WTC11 (cell line): ENCODE measurements around the gene BTBD17. TPM values are rescaled to one million over a fixed set of nuclear protein-coding genes. Genes with fewer than 3 reads are reported as not detected.
"Not testable (repeated sequence)": the region's sequence is repeated elsewhere in the genome, so short reads cannot be mapped to it uniquely, and the experiment has no call there.

Experiments
- ATAC-seq: fragments of 200-7000 bp; cut with Tn5 transposase; 2 replicates; pipeline ENCODE4 v1.10.0; 2021; ENCODE audit warnings: mild to moderate bottlenecking, moderate library complexity
- CTCF ChIA-PET: fragments of 300-600 bp; sonication (Branson Sonifier 250); formaldehyde crosslinking; loops from one replicate; lab custom pipeline; 2021; ENCODE audit warnings: antibody characterized with exemption; lab: Charles Lee
- POLR2A ChIA-PET: fragments of 350-600 bp; sonication (Branson Sonifier 250); formaldehyde crosslinking; loops from one replicate; lab custom pipeline; 2021; ENCODE audit warnings: antibody characterized with exemption; lab: Charles Lee
- DNase-seq: peaks from one replicate; pipeline ENCODE4 v3.0.0; 2021; ENCODE audit warnings: low spot score
- H3K27ac Mint-ChIP-seq: 2 replicates; pipeline ENCODE4 v1.8.0; 2021; ENCODE audit warnings: mixed read lengths
- H3K27me3 Mint-ChIP-seq: 2 replicates; pipeline ENCODE4 v1.8.0; 2021; ENCODE audit warnings: low read depth, mild to moderate bottlenecking, moderate library complexity, mixed read lengths
- H3K36me3 Mint-ChIP-seq: 2 replicates; pipeline ENCODE4 v1.8.0; 2021; ENCODE audit warnings: mixed read lengths
- H3K4me1 Mint-ChIP-seq: 2 replicates; pipeline ENCODE4 v1.8.0; 2022; ENCODE audit warnings: mixed read lengths
- H3K4me3 Mint-ChIP-seq: 2 replicates; pipeline ENCODE4 v1.8.0; 2021; ENCODE audit warnings: mild to moderate bottlenecking, moderate library complexity, mixed read lengths
- H3K9me3 Mint-ChIP-seq: 2 replicates; pipeline ENCODE4 v1.8.0; 2021; ENCODE audit warnings: mixed read lengths
- CBFB ChIP-seq: sonication (generic); formaldehyde crosslinking; IDR thresholded peaks from 2 replicates; pipeline ENCODE4 v1.8.1; 2022; ENCODE audit warnings: mild to moderate bottlenecking, low read depth, missing genetic modification reagents
- CREB1 ChIP-seq: sonication (generic); formaldehyde crosslinking; IDR thresholded peaks from 2 replicates; pipeline ENCODE4 v1.8.0; 2023; ENCODE audit warnings: mild to moderate bottlenecking, missing genetic modification reagents
- FOXP1 ChIP-seq: sonication (generic); formaldehyde crosslinking; IDR thresholded peaks from 2 replicates; pipeline ENCODE4 v1.8.0; 2022; ENCODE audit warnings: missing genetic modification reagents, mild to moderate bottlenecking, moderate library complexity, borderline replicate concordance
- JAZF1 ChIP-seq: fragments of 250-450 bp; sonication (Bioruptor Pico); IDR thresholded peaks from 2 replicates; pipeline ENCODE4 v1.9.0; 2021; ENCODE audit warnings: moderate library complexity, mild to moderate bottlenecking, inconsistent platforms
- RORB ChIP-seq: fragments of 250-450 bp; sonication (Bioruptor Pico); IDR thresholded peaks from 2 replicates; pipeline ENCODE4 v1.9.0; 2021; ENCODE audit warnings: mild to moderate bottlenecking
- SMAD4 ChIP-seq: sonication (generic); formaldehyde crosslinking; IDR thresholded peaks from 2 replicates; pipeline ENCODE4 v1.8.0; 2022; ENCODE audit warnings: mild to moderate bottlenecking, missing genetic modification reagents
- ZNF121 ChIP-seq: sonication (generic); formaldehyde crosslinking; IDR thresholded peaks from 2 replicates; pipeline ENCODE4 v1.8.0; 2023; ENCODE audit warnings: missing genetic modification reagents
- ZNF317 ChIP-seq: sonication (generic); formaldehyde crosslinking; IDR thresholded peaks from 2 replicates; pipeline ENCODE4 v1.8.1; 2023; ENCODE audit warnings: low read depth, mild to moderate bottlenecking, moderate library complexity, missing genetic modification reagents, borderline replicate concordance
- ZNF671 ChIP-seq: fragments of 250-450 bp; sonication (Bioruptor Pico); IDR thresholded peaks from 2 replicates; pipeline ENCODE4 v1.8.0; 2021; ENCODE audit warnings: mild to moderate bottlenecking
- total RNA-seq: library from RNA; stranded (reverse); gene quantifications from 3 replicates; pipeline ENCODE4 v1.2.3, GENCODE V29; 2021
- TF ChIP-seq, protein P1 (sequence below): fragments of 200-600 bp; IDR thresholded peaks from 2 replicates; pipeline ENCODE4 v1.8.0; 2022; ENCODE audit warnings: antibody characterized with exemption
- TF ChIP-seq, protein P2 (sequence below): fragments of 250-450 bp; sonication (Bioruptor Pico); conservative IDR thresholded peaks from 2 replicates; pipeline ENCODE4 v1.9.0; 2021; ENCODE audit warnings: mild to moderate bottlenecking
- TF ChIP-seq, protein P3 (sequence below): sonication (generic); formaldehyde crosslinking; IDR thresholded peaks from 2 replicates; pipeline ENCODE4 v1.8.0; 2022; ENCODE audit warnings: missing genetic modification reagents
- TF ChIP-seq, protein P4 (sequence below): sonication (generic); formaldehyde crosslinking; IDR thresholded peaks from 2 replicates; pipeline ENCODE4 v1.8.1; 2022; ENCODE audit warnings: missing genetic modification reagents, borderline replicate concordance
- TF ChIP-seq, protein P5 (sequence below): sonication (generic); formaldehyde crosslinking; IDR thresholded peaks from 2 replicates; pipeline ENCODE4 v1.8.0; 2023; ENCODE audit warnings: missing genetic modification reagents, mild to moderate bottlenecking, borderline replicate concordance

The BTBD17 gene
- total RNA-seq, 1 experiment from 2014 or later: 0.94 TPM

DNA sequence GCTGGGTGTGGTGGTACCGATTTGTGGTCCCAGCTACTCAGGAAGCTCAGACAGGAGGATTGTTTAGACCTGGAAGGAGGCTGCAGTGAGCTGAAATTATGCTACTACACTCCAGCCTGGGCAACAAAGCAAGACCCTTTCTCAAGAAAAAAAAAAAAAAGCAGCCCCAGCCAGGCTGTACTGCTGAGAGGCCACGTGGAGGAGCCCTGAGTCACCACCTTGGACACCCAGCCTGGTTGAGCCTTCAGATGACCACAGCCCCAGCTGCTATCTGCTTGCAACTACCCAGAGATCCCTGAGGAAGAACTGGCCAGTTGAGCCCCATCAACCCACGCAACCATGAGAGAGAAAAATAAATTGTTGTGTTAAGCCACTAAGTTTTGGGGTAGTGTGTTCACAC, 46.6 kb upstream of the BTBD17 start:
- POLR2A ChIA-PET: no interaction called here
- DNase-seq: no peak
- Mint-ChIP-seq H3K9me3 (peaks cover 7% of the 10 kb centered on the region), H3K27me3 (no peaks in the 10 kb centered on the region)
- TF ChIP-seq, protein P1, sequence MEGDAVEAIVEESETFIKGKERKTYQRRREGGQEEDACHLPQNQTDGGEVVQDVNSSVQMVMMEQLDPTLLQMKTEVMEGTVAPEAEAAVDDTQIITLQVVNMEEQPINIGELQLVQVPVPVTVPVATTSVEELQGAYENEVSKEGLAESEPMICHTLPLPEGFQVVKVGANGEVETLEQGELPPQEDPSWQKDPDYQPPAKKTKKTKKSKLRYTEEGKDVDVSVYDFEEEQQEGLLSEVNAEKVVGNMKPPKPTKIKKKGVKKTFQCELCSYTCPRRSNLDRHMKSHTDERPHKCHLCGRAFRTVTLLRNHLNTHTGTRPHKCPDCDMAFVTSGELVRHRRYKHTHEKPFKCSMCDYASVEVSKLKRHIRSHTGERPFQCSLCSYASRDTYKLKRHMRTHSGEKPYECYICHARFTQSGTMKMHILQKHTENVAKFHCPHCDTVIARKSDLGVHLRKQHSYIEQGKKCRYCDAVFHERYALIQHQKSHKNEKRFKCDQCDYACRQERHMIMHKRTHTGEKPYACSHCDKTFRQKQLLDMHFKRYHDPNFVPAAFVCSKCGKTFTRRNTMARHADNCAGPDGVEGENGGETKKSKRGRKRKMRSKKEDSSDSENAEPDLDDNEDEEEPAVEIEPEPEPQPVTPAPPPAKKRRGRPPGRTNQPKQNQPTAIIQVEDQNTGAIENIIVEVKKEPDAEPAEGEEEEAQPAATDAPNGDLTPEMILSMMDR: no peak
- 0 out of 2 replicates have a peak, but pooled peaks have one; percentile 53 for TF ChIP-seq ZNF121
- TF ChIP-seq, all 79 proteins: peak for 1
- Mint-ChIP-seq H3K27ac (no peak overlapping the region), H3K4me1 (peaks cover 16% of the 10 kb centered on the region), H3K36me3 (0 out of 2 replicates have a peak, but pooled peaks cover 5% of the 10 kb centered on the region), H3K4me3 (no peak overlapping the region)
- ATAC-seq: no peak
- CTCF ChIA-PET: interaction anchor here (1.1 to 2.9 kb wide), 3 partner anchors 29 to 39 kb away, joined by 4 to 13 read pairs (median 5); no protein-coding TSS in a partner anchor

DNA sequence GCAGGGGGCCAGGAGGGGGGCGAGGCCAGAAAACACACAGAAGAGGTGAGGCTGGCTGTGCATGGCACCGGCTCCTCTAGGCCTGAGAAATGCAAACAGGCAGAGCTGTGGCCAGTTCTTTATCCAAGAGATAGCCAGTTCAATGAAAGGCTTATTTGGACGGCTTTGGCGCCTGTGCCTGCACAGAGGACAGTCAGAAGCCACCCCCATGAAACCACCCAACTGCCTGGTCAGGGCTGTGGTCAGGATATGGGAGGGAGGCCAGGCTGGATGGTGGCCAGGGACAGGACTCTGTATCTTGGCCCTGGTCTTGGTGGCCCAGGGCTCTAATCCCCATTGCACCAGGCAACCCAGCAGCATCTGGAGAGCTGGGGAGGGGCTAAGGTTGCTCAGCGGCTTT, 45.7 kb upstream of the BTBD17 start:
- Mint-ChIP-seq H3K27ac (no peak overlapping the region), H3K9me3 (peaks cover 7% of the 10 kb centered on the region), H3K36me3 (0 out of 2 replicates have a peak, but pooled peaks cover 5% of the 10 kb centered on the region), H3K4me1 (peaks cover 16% of the 10 kb centered on the region), H3K27me3 (no peaks in the 10 kb centered on the region)
- CTCF ChIA-PET: interaction anchor here (1.1 to 2.9 kb wide), 3 partner anchors 28 to 38 kb away, joined by 4 to 13 read pairs (median 5); no protein-coding TSS in a partner anchor
- no peak for DNase-seq
- POLR2A ChIA-PET: no interaction called here
- ATAC-seq: no peak
- TF ChIP-seq, protein P2, sequence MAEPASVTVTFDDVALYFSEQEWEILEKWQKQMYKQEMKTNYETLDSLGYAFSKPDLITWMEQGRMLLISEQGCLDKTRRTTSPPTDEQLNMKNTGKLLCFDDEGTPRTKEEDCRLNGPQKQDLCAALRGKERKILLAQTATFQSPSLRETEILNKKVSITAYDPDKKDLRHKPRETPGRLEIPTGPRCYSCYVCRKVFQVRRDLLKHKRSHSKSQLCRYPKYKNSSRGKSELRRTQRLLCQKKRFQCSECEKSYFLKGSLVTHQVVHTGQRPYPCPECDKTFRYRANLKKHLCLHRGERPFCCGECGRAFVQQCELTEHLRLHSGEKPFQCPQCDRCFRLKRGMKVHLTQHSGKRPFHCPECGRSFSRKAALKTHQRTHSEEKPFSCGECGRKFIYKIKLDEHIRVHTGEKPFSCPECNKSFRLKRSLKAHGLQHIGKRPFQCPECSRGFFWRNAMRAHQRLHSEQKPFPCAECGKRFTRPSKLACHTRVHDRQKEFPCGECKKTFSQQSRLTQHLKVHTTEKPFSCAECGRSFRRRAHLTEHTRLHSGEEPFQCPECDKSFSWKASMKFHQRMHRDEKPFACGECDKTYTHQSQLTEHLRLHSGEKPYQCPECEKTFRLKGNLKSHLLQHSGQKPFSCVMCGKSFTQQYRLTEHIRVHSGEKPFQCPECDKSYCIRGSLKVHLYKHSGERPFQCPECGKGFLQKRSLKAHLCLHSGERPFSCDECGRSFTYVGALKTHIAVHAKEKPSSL (CRISPR knock-in tag): no peak
- TF ChIP-seq, protein P3, sequence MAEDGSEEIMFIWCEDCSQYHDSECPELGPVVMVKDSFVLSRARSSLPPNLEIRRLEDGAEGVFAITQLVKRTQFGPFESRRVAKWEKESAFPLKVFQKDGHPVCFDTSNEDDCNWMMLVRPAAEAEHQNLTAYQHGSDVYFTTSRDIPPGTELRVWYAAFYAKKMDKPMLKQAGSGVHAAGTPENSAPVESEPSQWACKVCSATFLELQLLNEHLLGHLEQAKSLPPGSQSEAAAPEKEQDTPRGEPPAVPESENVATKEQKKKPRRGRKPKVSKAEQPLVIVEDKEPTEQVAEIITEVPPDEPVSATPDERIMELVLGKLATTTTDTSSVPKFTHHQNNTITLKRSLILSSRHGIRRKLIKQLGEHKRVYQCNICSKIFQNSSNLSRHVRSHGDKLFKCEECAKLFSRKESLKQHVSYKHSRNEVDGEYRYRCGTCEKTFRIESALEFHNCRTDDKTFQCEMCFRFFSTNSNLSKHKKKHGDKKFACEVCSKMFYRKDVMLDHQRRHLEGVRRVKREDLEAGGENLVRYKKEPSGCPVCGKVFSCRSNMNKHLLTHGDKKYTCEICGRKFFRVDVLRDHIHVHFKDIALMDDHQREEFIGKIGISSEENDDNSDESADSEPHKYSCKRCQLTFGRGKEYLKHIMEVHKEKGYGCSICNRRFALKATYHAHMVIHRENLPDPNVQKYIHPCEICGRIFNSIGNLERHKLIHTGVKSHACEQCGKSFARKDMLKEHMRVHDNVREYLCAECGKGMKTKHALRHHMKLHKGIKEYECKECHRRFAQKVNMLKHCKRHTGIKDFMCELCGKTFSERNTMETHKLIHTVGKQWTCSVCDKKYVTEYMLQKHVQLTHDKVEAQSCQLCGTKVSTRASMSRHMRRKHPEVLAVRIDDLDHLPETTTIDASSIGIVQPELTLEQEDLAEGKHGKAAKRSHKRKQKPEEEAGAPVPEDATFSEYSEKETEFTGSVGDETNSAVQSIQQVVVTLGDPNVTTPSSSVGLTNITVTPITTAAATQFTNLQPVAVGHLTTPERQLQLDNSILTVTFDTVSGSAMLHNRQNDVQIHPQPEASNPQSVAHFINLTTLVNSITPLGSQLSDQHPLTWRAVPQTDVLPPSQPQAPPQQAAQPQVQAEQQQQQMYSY (CRISPR knock-in tag): no peak
- TF ChIP-seq ZNF317 (CRISPR knock-in tag) (no peak), SMAD4 (no peak), FOXP1 (CRISPR knock-in tag) (no peak), CBFB (no peak), RORB (no peak), JAZF1 (CRISPR knock-in tag) (no peak), ZNF671 (CRISPR knock-in tag) (no peak), CREB1 (CRISPR knock-in tag) (no peak), ZNF121 (no peak)
- TF ChIP-seq, protein P4, sequence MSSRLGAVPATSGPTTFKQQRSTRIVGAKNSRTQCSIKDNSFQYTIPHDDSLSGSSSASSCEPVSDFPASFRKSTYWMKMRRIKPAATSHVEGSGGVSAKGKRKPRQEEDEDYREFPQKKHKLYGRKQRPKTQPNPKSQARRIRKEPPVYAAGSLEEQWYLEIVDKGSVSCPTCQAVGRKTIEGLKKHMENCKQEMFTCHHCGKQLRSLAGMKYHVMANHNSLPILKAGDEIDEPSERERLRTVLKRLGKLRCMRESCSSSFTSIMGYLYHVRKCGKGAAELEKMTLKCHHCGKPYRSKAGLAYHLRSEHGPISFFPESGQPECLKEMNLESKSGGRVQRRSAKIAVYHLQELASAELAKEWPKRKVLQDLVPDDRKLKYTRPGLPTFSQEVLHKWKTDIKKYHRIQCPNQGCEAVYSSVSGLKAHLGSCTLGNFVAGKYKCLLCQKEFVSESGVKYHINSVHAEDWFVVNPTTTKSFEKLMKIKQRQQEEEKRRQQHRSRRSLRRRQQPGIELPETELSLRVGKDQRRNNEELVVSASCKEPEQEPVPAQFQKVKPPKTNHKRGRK (CRISPR knock-in tag): no peak
- TF ChIP-seq, protein P5, sequence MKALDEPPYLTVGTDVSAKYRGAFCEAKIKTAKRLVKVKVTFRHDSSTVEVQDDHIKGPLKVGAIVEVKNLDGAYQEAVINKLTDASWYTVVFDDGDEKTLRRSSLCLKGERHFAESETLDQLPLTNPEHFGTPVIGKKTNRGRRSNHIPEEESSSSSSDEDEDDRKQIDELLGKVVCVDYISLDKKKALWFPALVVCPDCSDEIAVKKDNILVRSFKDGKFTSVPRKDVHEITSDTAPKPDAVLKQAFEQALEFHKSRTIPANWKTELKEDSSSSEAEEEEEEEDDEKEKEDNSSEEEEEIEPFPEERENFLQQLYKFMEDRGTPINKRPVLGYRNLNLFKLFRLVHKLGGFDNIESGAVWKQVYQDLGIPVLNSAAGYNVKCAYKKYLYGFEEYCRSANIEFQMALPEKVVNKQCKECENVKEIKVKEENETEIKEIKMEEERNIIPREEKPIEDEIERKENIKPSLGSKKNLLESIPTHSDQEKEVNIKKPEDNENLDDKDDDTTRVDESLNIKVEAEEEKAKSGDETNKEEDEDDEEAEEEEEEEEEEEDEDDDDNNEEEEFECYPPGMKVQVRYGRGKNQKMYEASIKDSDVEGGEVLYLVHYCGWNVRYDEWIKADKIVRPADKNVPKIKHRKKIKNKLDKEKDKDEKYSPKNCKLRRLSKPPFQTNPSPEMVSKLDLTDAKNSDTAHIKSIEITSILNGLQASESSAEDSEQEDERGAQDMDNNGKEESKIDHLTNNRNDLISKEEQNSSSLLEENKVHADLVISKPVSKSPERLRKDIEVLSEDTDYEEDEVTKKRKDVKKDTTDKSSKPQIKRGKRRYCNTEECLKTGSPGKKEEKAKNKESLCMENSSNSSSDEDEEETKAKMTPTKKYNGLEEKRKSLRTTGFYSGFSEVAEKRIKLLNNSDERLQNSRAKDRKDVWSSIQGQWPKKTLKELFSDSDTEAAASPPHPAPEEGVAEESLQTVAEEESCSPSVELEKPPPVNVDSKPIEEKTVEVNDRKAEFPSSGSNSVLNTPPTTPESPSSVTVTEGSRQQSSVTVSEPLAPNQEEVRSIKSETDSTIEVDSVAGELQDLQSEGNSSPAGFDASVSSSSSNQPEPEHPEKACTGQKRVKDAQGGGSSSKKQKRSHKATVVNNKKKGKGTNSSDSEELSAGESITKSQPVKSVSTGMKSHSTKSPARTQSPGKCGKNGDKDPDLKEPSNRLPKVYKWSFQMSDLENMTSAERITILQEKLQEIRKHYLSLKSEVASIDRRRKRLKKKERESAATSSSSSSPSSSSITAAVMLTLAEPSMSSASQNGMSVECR (CRISPR knock-in tag): no peak
- TF ChIP-seq, all 79 proteins: peak for 0
- no peak overlapping the region for H3K4me3 Mint-ChIP-seq

DNA sequence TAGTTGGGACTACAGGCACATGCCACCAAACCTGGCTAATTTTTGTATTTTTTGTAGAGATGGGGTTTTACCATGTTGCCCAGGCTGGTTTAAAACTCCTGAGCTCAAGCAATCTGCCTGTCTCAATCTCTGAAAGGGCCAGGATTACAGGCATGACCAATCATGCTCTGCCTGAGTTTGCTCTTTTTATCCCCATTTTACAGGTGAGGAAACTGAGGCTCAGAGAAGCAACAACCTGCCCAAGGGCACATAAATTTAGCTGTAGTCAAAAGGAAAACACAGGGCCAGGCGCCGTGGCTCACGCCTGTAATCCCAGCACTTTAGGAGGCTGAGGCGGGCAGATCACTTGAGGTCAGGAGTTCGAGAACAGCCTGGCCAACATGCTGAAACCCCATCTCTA, 43.6 kb upstream of the BTBD17 start:
- H3K27me3 Mint-ChIP-seq, POLR2A ChIA-PET, H3K4me3 Mint-ChIP-seq, H3K9me3 Mint-ChIP-seq, H3K27ac Mint-ChIP-seq, ATAC-seq, H3K36me3 Mint-ChIP-seq, DNase-seq: not testable (repeated sequence)
- peaks cover 16% of the 10 kb centered on the region for H3K4me1 Mint-ChIP-seq
- CTCF ChIA-PET: interaction anchor here (0.8 to 2.5 kb wide), 3 partner anchors 26 to 50 kb away, joined by 3 to 6 read pairs (median 5); partner anchors contain the start of gene BTBD17
